ENCODE data around the gene TNIK.

TNIK gene

GRCh38 chr3:171365489-171365888, 94.7 kb downstream of the TNIK start:
- DNase-seq (ENCODE audit: low spot score) (no peak), FAIRE-seq (peak; percentile 15)

- FAIRE-seq = no peak
Observed at GRCh38 chr3:171364500-171364899, 95.7 kb downstream of the TNIK start.

GRCh38 chr3:171363202-171363601, 97.0 kb downstream of the TNIK start:
- DNase-seq (ENCODE audit: low spot score) = no peak
- no peak for FAIRE-seq

More at GRCh38 chr3:171364500-171364899, 95.7 kb downstream of the TNIK start:
- DNase-seq (ENCODE audit: low spot score) = no peak

GRCh38 chr3:171362575-171362974, 97.6 kb downstream of the TNIK start:
- FAIRE-seq = no peak
- no peak for DNase-seq (ENCODE audit: low spot score)

GRCh38 chr3:171358881-171359198, 101.4 kb downstream of the TNIK start:
- peak; percentile 83 for FAIRE-seq

GRCh38 chr3:171358181-171358880, 101.9 kb downstream of the TNIK start:
- peak; percentile 68 for DNase-seq (ENCODE audit: low spot score)
- FAIRE-seq = peak; percentile 71

More at GRCh38 chr3:171358881-171359198, 101.4 kb downstream of the TNIK start:
- no peak for DNase-seq (ENCODE audit: low spot score)

- DNase-seq (ENCODE audit: low spot score) = no peak
- no peak for FAIRE-seq
Observed at GRCh38 chr3:171357721-171358120, 102.5 kb downstream of the TNIK start.

GRCh38 chr3:171356251-171356650, 104.0 kb downstream of the TNIK start:
- no peak for DNase-seq (ENCODE audit: low spot score)
- FAIRE-seq = no peak

GRCh38 chr3:171354706-171355582, 105.3 kb downstream of the TNIK start:
- FAIRE-seq (peak; percentile 73), DNase-seq (ENCODE audit: low spot score) (no peak)

GRCh38 chr3:171354049-171354705, 106.0 kb downstream of the TNIK start:
- DNase-seq (ENCODE audit: low spot score) = no peak
- FAIRE-seq = no peak

GRCh38 chr3:171353423-171353822, 106.8 kb downstream of the TNIK start:
- DNase-seq (ENCODE audit: low spot score) (peak; percentile 76), FAIRE-seq (peak; percentile 90)

- FAIRE-seq (no peak), DNase-seq (ENCODE audit: low spot score) (no peak)
Observed at GRCh38 chr3:171352387-171352935, 107.7 kb downstream of the TNIK start.

- peak; percentile 99 for FAIRE-seq
- DNase-seq (ENCODE audit: low spot score) = peak; percentile 97
Observed at GRCh38 chr3:171351676-171352075, 108.5 kb downstream of the TNIK start.

- DNase-seq (ENCODE audit: low spot score) (no peak), FAIRE-seq (no peak)
Observed at GRCh38 chr3:171350364-171350763, 109.8 kb downstream of the TNIK start.

GRCh38 chr3:171349392-171349791, 110.8 kb downstream of the TNIK start:
- no peak for DNase-seq (ENCODE audit: low spot score)
- FAIRE-seq = no peak

- FAIRE-seq = peak; percentile 80
- no peak for DNase-seq (ENCODE audit: low spot score)
Observed at GRCh38 chr3:171348121-171348520, 112.1 kb downstream of the TNIK start.

- peak; percentile 9 for DNase-seq (ENCODE audit: low spot score)
- FAIRE-seq = no peak
Observed at GRCh38 chr3:171347301-171348039, 112.7 kb downstream of the TNIK start.

GRCh38 chr3:171346582-171347300, 113.5 kb downstream of the TNIK start:
- DNase-seq (ENCODE audit: low spot score) (peak; percentile 17), FAIRE-seq (no peak)

GRCh38 chr3:171346019-171346418, 114.2 kb downstream of the TNIK start:
- DNase-seq (ENCODE audit: low spot score) (peak; percentile 32), FAIRE-seq (peak; percentile 89)

GRCh38 chr3:171345107-171345843, 114.9 kb downstream of the TNIK start:
- no peak for DNase-seq (ENCODE audit: low spot score)
- no peak for FAIRE-seq

Measured in RCC 7860 (cell line).